Activated CD4-positive, alpha-beta T cell treated with anti-CD3 and anti-CD28 coated beads, Interleukin-2, Interleukin-6, amounts not matched to agents 100 ng/mL and 50 ng/mL, durations not matched to agents 16 hours and 8 hours (primary cell): ENCODE measurements around the gene PEAR1.

Experiments used
- DNase-seq: peaks from one replicate; pipeline ENCODE4 v3.0.0-alpha.2; 2020

The PEAR1 gene

GRCh38 chr1:156885314-156885713 lies 8.2 kb upstream of the PEAR1 start:
- DNase-seq = no peak

- DNase-seq = no peak
Observed at GRCh38 chr1:156885880-156886355, 7.6 kb upstream of the PEAR1 start.

GRCh38 chr1:156886583-156887281 lies 6.8 kb upstream of the PEAR1 start:
- no peak for DNase-seq

- DNase-seq = no peak
Observed at GRCh38 chr1:156887317-156887716, 6.2 kb upstream of the PEAR1 start.

- no peak for DNase-seq
Observed at GRCh38 chr1:156887734-156888133, 5.8 kb upstream of the PEAR1 start.

GRCh38 chr1:156889802-156890580 lies 3.5 kb upstream of the PEAR1 start:
- peak; percentile 68 for DNase-seq

- DNase-seq = peak; percentile 91
Observed at GRCh38 chr1:156892190-156893047, 1.1 kb upstream of the PEAR1 start.

GRCh38 chr1:156894001-156894400 lies 483 bp downstream of the PEAR1 start:
- no peak for DNase-seq

- no peak for DNase-seq
Observed at GRCh38 chr1:156894711-156895454, 1.4 kb downstream of the PEAR1 start.

GRCh38 chr1:156895455-156895812 lies 1.9 kb downstream of the PEAR1 start:
- DNase-seq = no peak

GRCh38 chr1:156895927-156896326 lies 2.4 kb downstream of the PEAR1 start:
- no peak for DNase-seq

- no peak for DNase-seq
Observed at GRCh38 chr1:156896490-156897033, 3.0 kb downstream of the PEAR1 start.

GRCh38 chr1:156897078-156897825 lies 3.7 kb downstream of the PEAR1 start:
- DNase-seq = no peak

GRCh38 chr1:156898161-156898566 lies 4.6 kb downstream of the PEAR1 start:
- DNase-seq = no peak

GRCh38 chr1:156898971-156899664 lies 5.6 kb downstream of the PEAR1 start:
- DNase-seq = no peak

- no peak for DNase-seq
Observed at GRCh38 chr1:156899956-156900718, 6.6 kb downstream of the PEAR1 start.

GRCh38 chr1:156900896-156901589 lies 7.5 kb downstream of the PEAR1 start:
- DNase-seq = no peak

- no peak for DNase-seq
Observed at GRCh38 chr1:156901590-156901900, 8.0 kb downstream of the PEAR1 start.
